Measurements from ENCODE around the gene REEP3. TPM values are rescaled to one million over a fixed set of nuclear protein-coding genes. Genes with fewer than 3 reads are reported as not detected.

REEP3 gene
- total and polyA plus RNA-seq, 2 of the 8 experiments (the other 6 are each of a cell fraction or from before 2014, with no cell fraction given), result 5.8 to 31.5 TPM

GRCh38 chr10:63483983-63484382 is 37.2 kb upstream of the REEP3 start:
- Histone ChIP-seq H3K4ac (replicated peaks; ENCODE audit: insufficient read length, low read depth, low read length) (no peak overlapping the region), H3K14ac (ENCODE audit: insufficient read length) (no peak overlapping the region), H3K4me3 (ENCODE audit: extremely low read depth in 1 of 4, insufficient read depth in 2 of 4, low read depth in 3 of 4, low read length in 4 of 4) (no peak overlapping the region), H4K5ac (ENCODE audit: insufficient read length, low read depth, low read length) (no peak overlapping the region), H2BK20ac (ENCODE audit: low read length) (no peak overlapping the region), H2AK5ac (ENCODE audit: low read depth, low read length) (no peak overlapping the region), H2BK12ac (ENCODE audit: low read depth, low read length) (no peak overlapping the region), H2BK15ac (ENCODE audit: low read length) (no peak overlapping the region), H3K9me3 (ENCODE audit: insufficient read depth in 2 of 2, low read depth in 1 of 2, low read length in 1 of 2) (no peaks in the 10 kb centered on the region), H2BK5ac (ENCODE audit: low read depth, low read length) (no peak overlapping the region), H4K8ac (ENCODE audit: extremely low read depth, insufficient read depth, low read length) (no peak overlapping the region), H3K27ac (ENCODE audit: low read depth, low read length) (no peak overlapping the region), H3K4me2 (ENCODE audit: insufficient read depth in 1 of 2, low read depth in 2 of 2, low read length in 2 of 2) (no peak overlapping the region), H3K23ac (ENCODE audit: insufficient read length) (no peak overlapping the region), H4K20me1 (replicated peaks in 1 of 2; ENCODE audit: control insufficient read depth in 1 of 2, insufficient read depth in 2 of 2, low read length in 2 of 2) (no peaks in the 10 kb centered on the region), H3K79me2 (ENCODE audit: control insufficient read depth in 1 of 2, insufficient read depth in 2 of 2, low read length in 2 of 2) (peaks cover 0 to 91% of the 10 kb centered on the region in 2 experiments; a peak in 3 of 4 replicates), H3K4me1 (replicated peaks in 1 of 4; ENCODE audit: control insufficient read depth in 3 of 4, insufficient read depth in 4 of 4, low read length in 3 of 4) (peaks cover 0 to 10% (median 3%) of the 10 kb centered on the region in 4 experiments; a peak in 3 of 7 replicates), H4K91ac (replicated peaks; ENCODE audit: insufficient read length, low read length) (no peak overlapping the region), H3K56ac (replicated peaks; ENCODE audit: insufficient read length, low read depth, low read length) (no peak overlapping the region), H3K23me2 (ENCODE audit: low read depth, low read length) (no peaks in the 10 kb centered on the region; the same call in 1 of the 2 replicates), H2AFZ (ENCODE audit: low read length) (no peak overlapping the region), H3K27me3 (replicated peaks in 1 of 4; ENCODE audit: control insufficient read depth in 3 of 4, extremely low read depth in 1 of 4, insufficient read depth in 3 of 4, low read length in 3 of 4) (no peaks in the 10 kb centered on the region), H2BK120ac (replicated peaks; ENCODE audit: low read depth, low read length) (no peak overlapping the region), H3K9ac (replicated peaks in 1 of 4; ENCODE audit: extremely low read depth in 1 of 4, low read depth in 3 of 4, low read length in 3 of 4) (no peak overlapping the region), H3K79me1 (ENCODE audit: low read depth, low read length) (no peaks in the 10 kb centered on the region), H3K36me3 (ENCODE audit: control insufficient read depth in 2 of 4, insufficient read depth in 4 of 4, low read length in 3 of 4) (no peaks in the 10 kb centered on the region), H3K18ac (ENCODE audit: extremely low read depth, low read length) (no peak overlapping the region)
- DNase-seq (ENCODE audit: low read depth in 1 of 2, low spot score in 2 of 2), result no peak
- POLR2A ChIA-PET (ENCODE audit: partially characterized antibody), result no interaction called here
- CTCF ChIA-PET (ENCODE audit: partially characterized antibody), result interaction anchor here (0.8 kb wide), 1 partner anchor 17 kb away, joined by 3 read pairs; no protein-coding TSS in a partner anchor
- no peak for FAIRE-seq
- 92% methylated on average over 1 of the region's 1 CpG; no CpG with 5 or more reads in 1 of the 2 experiments for WGBS, 2 experiments (ENCODE audit: extremely low coverage in 1 of 2, insufficient coverage in 1 of 2, insufficient read length in 1 of 2, insufficient replicate concordance in 2 of 2, low coverage in 1 of 2, low lambda C conversion rate in 2 of 2, missing lambda C conversion rate in 1 of 2)
- no peak for TF ChIP-seq KDM1A (IDR thresholded peaks at IDR 0.05; ENCODE audit: borderline replicate concordance, low read length)
- TF ChIP-seq FOSL1 (IDR thresholded peaks at IDR 0.05; ENCODE audit: insufficient read depth, low read depth, low read length), result no peak

Measured in H1 (cell line).